ENCODE data around the gene AKAP13. TPM values are rescaled to one million over a fixed set of nuclear protein-coding genes. Genes with fewer than 3 reads are reported as not detected.

Gene AKAP13
- total and polyA plus RNA-seq, 2 of the 13 experiments (the other 11 are each of a cell fraction or from before 2014, with no cell fraction given): 6.7 to 27.1 TPM

DNA sequence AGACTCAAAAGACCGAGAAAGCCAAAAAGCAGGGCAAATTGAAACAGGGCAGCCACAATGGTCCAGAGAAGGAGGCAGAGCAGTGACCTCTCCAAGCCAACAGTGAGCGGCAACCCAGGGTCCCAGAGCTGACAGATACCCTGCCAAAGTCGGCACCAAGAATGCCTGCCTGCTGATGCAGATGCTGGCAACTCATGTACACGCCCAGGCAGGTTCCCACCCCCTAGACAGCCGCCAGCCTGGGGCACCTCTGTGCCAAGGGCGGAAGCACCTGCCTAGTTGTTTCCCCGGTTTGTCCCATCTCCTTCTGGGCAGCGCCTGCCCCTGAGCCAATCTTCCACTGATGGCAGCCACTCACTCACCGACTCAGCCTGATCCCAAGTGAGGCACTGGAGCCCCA, 392.3 kb downstream of the AKAP13 start (continued):
- TF ChIP-seq, protein P1, sequence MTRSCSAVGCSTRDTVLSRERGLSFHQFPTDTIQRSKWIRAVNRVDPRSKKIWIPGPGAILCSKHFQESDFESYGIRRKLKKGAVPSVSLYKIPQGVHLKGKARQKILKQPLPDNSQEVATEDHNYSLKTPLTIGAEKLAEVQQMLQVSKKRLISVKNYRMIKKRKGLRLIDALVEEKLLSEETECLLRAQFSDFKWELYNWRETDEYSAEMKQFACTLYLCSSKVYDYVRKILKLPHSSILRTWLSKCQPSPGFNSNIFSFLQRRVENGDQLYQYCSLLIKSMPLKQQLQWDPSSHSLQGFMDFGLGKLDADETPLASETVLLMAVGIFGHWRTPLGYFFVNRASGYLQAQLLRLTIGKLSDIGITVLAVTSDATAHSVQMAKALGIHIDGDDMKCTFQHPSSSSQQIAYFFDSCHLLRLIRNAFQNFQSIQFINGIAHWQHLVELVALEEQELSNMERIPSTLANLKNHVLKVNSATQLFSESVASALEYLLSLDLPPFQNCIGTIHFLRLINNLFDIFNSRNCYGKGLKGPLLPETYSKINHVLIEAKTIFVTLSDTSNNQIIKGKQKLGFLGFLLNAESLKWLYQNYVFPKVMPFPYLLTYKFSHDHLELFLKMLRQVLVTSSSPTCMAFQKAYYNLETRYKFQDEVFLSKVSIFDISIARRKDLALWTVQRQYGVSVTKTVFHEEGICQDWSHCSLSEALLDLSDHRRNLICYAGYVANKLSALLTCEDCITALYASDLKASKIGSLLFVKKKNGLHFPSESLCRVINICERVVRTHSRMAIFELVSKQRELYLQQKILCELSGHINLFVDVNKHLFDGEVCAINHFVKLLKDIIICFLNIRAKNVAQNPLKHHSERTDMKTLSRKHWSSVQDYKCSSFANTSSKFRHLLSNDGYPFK (CRISPR knock-in tag; IDR thresholded peaks at IDR 0.05; ENCODE audit: borderline replicate concordance): no peak
- no peak for TF ChIP-seq CREB1 (IDR thresholded peaks at IDR 0.05)
- no peak for TF ChIP-seq CREB1 (CRISPR knock-in tag; IDR thresholded peaks at IDR 0.05)
- TF ChIP-seq POLR2G (IDR thresholded peaks at IDR 0.05; ENCODE audit: low read depth, low read length): no peak
- TF ChIP-seq KLF12 (CRISPR knock-in tag; IDR thresholded peaks at IDR 0.05; ENCODE audit: borderline replicate concordance): no peak

DNA sequence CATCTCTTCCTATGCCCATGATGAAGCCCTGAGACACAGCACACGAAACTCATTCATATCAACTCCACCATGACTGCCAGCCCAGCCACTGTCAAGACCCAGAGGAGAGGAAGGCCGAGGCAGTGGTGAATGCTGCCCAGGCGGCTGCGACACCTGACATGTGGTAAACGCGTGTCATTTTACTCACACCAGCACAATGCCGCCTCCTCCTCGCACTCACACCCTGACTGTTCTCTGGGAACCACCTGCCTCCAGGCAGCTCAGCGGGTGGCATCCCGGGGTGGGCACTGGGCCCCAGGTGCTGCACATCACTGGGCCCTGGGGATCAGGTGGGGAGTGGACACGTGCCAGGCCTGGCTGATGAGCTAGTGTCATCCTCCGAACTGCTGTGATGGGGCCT, 392.8 kb downstream of the AKAP13 start:
- Histone ChIP-seq H4K20me1 (ENCODE audit: insufficient read depth, low read length) (no peaks in the 10 kb centered on the region), H3K27ac (ENCODE audit: extremely low read length, insufficient read depth, low read length) (no peak overlapping the region), H2AFZ (ENCODE audit: low read length) (no peak overlapping the region), H3K4me1 (ENCODE audit: insufficient read depth, low read length) (peaks cover 32% of the 10 kb centered on the region), H3K9me3 (ENCODE audit: low read length) (no peaks in the 10 kb centered on the region), H3K36me3 (replicated peaks in 1 of 2; ENCODE audit: control insufficient read depth in 1 of 2, insufficient read depth in 2 of 2, low read length in 2 of 2) (peaks cover 2 to 6% of the 10 kb centered on the region in 2 experiments; a peak in 4 of 5 replicates), H3K79me2 (ENCODE audit: insufficient read depth, low read length) (peaks cover 45% of the 10 kb centered on the region), H3K9ac (ENCODE audit: insufficient read depth, low read depth, low read length) (no peak overlapping the region), H3K4me3 (replicated peaks in 1 of 3; ENCODE audit: insufficient read depth in 1 of 3, low read depth in 2 of 3, low read length in 3 of 3) (no peak overlapping the region), H3K4me2 (ENCODE audit: low read depth, low read length) (no peak overlapping the region), H3K27me3 (ENCODE audit: control insufficient read depth in 1 of 2, insufficient read depth in 2 of 2, low read length in 2 of 2) (no peaks in the 10 kb centered on the region)
- in situ Hi-C loops (cut with HindIII; ENCODE audit: extremely low pct_ligation_motif_present, low pct_unique_long_range_greater_than_20kb): no loop called here
- intact Hi-C loops (cut with micrococcal nuclease; ENCODE audit: unreplicated experiment): no loop called here
- no peak for FAIRE-seq
- ChIA-PET POLR2A (no interaction called here), CTCF (ENCODE audit: low intra/inter-chr PET ratio, low total read pairs) (no interaction called here)
- BruUV-seq (replicated peaks): no TSS peak
- no peak for DNase-seq (ENCODE audit: low spot score)
- 94% methylated on average over 7 of the region's 12 CpGs for WGBS (ENCODE audit: low lambda C conversion rate)
- no peak for ATAC-seq
- TF ChIP-seq, protein P2, sequence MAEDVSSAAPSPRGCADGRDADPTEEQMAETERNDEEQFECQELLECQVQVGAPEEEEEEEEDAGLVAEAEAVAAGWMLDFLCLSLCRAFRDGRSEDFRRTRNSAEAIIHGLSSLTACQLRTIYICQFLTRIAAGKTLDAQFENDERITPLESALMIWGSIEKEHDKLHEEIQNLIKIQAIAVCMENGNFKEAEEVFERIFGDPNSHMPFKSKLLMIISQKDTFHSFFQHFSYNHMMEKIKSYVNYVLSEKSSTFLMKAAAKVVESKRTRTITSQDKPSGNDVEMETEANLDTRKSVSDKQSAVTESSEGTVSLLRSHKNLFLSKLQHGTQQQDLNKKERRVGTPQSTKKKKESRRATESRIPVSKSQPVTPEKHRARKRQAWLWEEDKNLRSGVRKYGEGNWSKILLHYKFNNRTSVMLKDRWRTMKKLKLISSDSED (CRISPR knock-in tag; IDR thresholded peaks at IDR 0.05): no peak
- TF ChIP-seq ZNF292 (CRISPR knock-in tag; IDR thresholded peaks at IDR 0.05; ENCODE audit: borderline replicate concordance, low read depth): no peak
- no peak for TF ChIP-seq HDAC2 (CRISPR knock-in tag; IDR thresholded peaks at IDR 0.05)
- TF ChIP-seq ZNF75D (CRISPR knock-in tag; IDR thresholded peaks at IDR 0.05; ENCODE audit: borderline replicate concordance): no peak
- TF ChIP-seq TBP (CRISPR knock-in tag; IDR thresholded peaks at IDR 0.05): no peak
- TF ChIP-seq, protein P3, sequence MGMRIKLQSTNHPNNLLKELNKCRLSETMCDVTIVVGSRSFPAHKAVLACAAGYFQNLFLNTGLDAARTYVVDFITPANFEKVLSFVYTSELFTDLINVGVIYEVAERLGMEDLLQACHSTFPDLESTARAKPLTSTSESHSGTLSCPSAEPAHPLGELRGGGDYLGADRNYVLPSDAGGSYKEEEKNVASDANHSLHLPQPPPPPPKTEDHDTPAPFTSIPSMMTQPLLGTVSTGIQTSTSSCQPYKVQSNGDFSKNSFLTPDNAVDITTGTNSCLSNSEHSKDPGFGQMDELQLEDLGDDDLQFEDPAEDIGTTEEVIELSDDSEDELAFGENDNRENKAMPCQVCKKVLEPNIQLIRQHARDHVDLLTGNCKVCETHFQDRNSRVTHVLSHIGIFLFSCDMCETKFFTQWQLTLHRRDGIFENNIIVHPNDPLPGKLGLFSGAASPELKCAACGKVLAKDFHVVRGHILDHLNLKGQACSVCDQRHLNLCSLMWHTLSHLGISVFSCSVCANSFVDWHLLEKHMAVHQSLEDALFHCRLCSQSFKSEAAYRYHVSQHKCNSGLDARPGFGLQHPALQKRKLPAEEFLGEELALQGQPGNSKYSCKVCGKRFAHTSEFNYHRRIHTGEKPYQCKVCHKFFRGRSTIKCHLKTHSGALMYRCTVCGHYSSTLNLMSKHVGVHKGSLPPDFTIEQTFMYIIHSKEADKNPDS (CRISPR knock-in tag; IDR thresholded peaks at IDR 0.05): no peak
- TF ChIP-seq, protein P4, sequence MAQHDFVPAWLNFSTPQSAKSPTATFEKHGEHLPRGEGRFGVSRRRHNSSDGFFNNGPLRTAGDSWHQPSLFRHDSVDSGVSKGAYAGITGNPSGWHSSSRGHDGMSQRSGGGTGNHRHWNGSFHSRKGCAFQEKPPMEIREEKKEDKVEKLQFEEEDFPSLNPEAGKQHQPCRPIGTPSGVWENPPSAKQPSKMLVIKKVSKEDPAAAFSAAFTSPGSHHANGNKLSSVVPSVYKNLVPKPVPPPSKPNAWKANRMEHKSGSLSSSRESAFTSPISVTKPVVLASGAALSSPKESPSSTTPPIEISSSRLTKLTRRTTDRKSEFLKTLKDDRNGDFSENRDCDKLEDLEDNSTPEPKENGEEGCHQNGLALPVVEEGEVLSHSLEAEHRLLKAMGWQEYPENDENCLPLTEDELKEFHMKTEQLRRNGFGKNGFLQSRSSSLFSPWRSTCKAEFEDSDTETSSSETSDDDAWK (CRISPR knock-in tag; IDR thresholded peaks at IDR 0.05): no peak
- no peak for TF ChIP-seq FOXM1 (CRISPR knock-in tag; IDR thresholded peaks at IDR 0.05)
- TF ChIP-seq ZNF468 (CRISPR knock-in tag; IDR thresholded peaks at IDR 0.05): no peak
- TF ChIP-seq ZNF616 (CRISPR knock-in tag; IDR thresholded peaks at IDR 0.05; ENCODE audit: low read depth): no peak
- TF ChIP-seq BRCA1 (CRISPR knock-in tag; IDR thresholded peaks at IDR 0.05): no peak
- TF ChIP-seq ZNF326 (CRISPR knock-in tag; IDR thresholded peaks at IDR 0.05; ENCODE audit: borderline replicate concordance): no peak
